DMS53 treated with DMSO at 0.1 percent for 48 hours (cell line): Measurements from ENCODE around the gene PSD4.

Source experiments
- DNase-seq: peaks from one replicate; lab custom pipeline; 2025; ENCODE audit not compliant: unreplicated experiment; lab: John Stamatoyannopoulos, UW

Gene PSD4

GRCh38 chr2:113203217-113203530 lies 29.4 kb downstream of the PSD4 start:
- no peak for DNase-seq

DNA sequence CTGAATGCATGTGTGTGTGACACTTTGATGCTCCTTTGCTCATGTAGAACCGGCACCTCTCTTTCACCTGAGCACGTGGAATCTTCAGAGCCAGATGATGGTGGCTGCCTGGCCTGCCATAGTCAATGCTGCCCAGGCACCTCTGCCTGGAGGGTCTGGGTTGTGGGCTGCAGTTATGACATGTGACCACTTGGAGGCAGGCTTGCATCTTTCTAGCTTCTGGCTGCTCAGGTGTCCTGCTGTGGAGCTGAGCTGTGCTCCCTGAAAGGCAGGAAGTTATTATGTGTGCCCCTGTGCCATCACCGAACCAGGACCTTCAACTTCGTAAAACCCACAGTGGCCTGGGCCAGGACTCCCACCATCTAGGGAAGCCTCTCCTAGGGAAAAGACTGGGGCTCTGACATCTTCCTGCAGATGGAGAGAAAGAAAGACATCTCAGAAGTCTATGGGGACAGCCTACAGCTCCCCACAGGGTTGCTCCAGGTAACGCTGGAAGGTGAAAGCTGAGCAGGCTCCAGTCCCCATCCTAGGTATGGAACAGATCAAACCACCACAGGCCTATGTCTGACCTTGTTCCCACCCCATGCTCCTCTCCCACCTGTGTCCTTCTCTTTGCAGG lies 30.2 kb downstream of the PSD4 start:
- peak; percentile 81 for DNase-seq

DNA sequence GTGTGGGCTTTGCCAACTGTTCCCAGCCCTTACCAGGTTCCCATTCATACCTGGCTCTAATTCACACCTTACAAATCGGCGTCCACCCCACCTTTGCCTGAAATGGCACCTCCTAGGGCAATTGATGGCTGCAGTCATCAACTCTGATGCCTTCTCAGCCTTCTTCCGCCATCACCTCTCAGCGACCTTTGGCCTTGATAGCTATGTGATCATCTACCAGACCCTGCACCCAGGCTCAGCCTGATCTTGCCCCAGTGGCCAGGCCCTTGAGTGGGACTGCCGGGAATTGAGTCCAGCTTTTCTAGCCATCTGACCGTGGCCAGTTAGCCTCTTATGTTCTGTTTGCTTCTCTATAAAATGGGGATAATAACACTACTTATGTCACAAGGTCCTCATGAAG lies 32.5 kb downstream of the PSD4 start:
- DNase-seq: peak; percentile 60

- no peak for DNase-seq
These were observed 33.2 kb downstream of the PSD4 start for GRCh38 chr2:113207021-113207420.

DNA sequence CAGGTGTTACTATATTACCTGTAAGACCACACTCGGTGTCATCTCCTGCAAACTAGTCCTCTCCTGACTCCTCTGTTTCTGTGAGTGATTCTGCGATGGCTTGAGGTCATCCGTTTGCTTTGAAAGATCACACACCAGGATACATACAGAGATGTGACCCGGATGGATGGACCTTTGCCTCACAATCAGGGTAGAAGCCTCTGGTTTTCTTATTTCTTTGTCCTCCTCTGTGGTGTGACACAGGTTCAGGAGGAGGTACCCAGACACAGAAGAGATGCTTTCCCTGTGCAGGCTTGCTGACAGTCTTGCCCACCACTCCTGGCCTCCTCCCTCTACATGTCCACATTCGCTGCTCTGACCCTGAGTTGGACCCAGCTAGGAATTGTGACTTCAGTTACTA lies 34.6 kb downstream of the PSD4 start:
- no peak for DNase-seq

- no peak for DNase-seq
These were observed 35.4 kb downstream of the PSD4 start for GRCh38 chr2:113209011-113209645.

GRCh38 chr2:113209646-113210171 lies 35.9 kb downstream of the PSD4 start:
- no peak for DNase-seq

- no peak for DNase-seq
These were observed 37.7 kb downstream of the PSD4 start for GRCh38 chr2:113211226-113212105.

- DNase-seq: no peak
These were observed 38.7 kb downstream of the PSD4 start for GRCh38 chr2:113212245-113213060.

GRCh38 chr2:113213061-113213930 lies 39.5 kb downstream of the PSD4 start:
- DNase-seq: no peak

- no peak for DNase-seq
These were observed 40.4 kb downstream of the PSD4 start for GRCh38 chr2:113214141-113214540.

DNA sequence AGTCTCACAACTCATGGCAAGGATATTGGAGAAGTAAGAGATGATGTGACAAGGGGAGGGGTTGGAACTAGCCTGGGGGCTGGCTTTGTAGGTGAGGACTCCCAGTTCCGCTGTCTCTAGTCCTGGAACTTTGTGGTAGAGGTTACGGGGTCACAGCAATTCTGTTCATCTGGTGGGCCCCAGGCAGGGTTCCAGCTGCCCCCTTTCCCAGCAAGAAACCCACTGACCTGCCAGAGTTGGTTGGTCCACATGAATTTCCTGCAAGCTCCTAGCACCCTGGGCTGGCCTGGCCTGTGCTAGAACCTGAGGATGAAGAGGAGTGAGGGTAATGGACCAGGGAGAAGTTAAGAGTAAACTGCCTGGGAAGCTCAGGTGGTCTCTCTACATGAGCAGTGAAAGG lies 41.3 kb downstream of the PSD4 start:
- no peak for DNase-seq

GRCh38 chr2:113216321-113216720 lies 42.5 kb downstream of the PSD4 start:
- no peak for DNase-seq

DNA sequence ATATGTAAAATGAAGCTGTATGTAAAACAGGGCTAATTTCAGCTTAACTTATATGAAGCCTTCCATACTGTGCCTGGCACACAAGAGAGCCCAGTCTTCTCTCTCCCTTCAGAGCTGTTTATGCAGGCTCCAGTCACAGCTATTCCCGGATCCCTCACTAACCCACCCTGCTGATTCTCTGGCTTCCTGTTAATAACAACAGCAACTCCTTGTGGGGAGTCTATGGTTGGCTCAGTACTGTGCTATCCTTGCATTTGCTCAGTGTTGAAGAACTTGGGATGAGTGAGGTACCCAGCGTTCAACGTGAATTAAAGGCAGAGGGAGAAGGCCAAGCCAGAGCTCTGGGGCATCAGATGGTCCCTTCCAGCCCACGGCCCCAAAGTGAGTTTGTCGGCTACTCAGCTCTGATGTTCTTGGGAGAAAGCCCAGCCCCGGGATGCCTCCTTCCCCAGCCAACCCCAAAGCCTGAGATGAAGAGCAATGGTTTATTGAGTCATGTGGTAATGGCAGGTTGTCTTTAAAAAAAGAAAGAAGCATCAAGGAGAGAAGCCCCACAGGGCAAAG lies 43.2 kb downstream of the PSD4 start:
- DNase-seq: no peak

GRCh38 chr2:113217455-113218282 lies 43.9 kb downstream of the PSD4 start:
- DNase-seq: no peak

- DNase-seq: peak; percentile 41
These were observed 44.7 kb downstream of the PSD4 start for GRCh38 chr2:113218283-113219091.

DNA sequence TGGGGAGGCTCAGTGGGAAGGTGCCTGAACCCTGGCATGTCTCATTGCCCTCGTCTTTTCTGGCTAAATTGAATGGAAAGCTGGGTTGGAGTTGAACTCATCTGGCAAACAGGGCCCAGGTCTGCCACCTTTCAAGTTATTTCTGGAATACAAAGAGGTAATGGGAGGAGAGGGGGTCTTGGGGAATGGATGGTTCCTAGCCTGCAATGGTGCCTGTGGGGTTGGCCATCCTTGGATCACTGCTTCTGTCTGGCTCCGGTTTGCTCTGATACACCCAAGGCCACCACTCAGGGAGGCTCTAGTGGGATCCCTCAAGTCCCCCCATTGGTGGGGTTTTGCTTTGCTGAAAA lies 45.3 kb downstream of the PSD4 start:
- DNase-seq: no peak

- DNase-seq: no peak
These were observed 45.7 kb downstream of the PSD4 start for GRCh38 chr2:113219525-113219888.
